GM23338 (cell line): ENCODE measurements around the gene TRIM56. TPM values are rescaled to one million over a fixed set of nuclear protein-coding genes. Genes with fewer than 3 reads are reported as not detected.

Source experiments
- ATAC-seq: fragments of 200-7000 bp; cut with Tn5 transposase; 3 replicates; pipeline ENCODE4 v1.9.1; 2020
- DNase-seq: peaks from one replicate; pipeline ENCODE4 v3.0.0-alpha.2; 2015; ENCODE audit warnings: low spot score
- H2AFZ ChIP-seq: fragments of 200-600 bp; sonication (generic); 2 replicates; pipeline ENCODE4 v1.8.0; 2016; ENCODE audit warnings: antibody characterized with exemption, mild to moderate bottlenecking, moderate library complexity
- H3F3A ChIP-seq: fragments of 200-600 bp; sonication (generic); replicated peaks from 2 replicates; pipeline ENCODE4 v1.8.0; 2017; ENCODE audit warnings: antibody characterized with exemption, mixed run types, low read depth
- H3K27ac ChIP-seq: fragments of 200-600 bp; sonication (generic); 2 replicates; pipeline ENCODE4 v1.6.1; 2016; ENCODE audit warnings: low read depth
- H3K27me3 ChIP-seq: fragments of 200-600 bp; sonication (generic); 2 replicates; pipeline ENCODE4 v1.8.0; 2016; ENCODE audit warnings: mild to moderate bottlenecking, mixed run types, moderate library complexity; ENCODE audit not compliant: insufficient read depth
- H3K36me3 ChIP-seq: fragments of 200-600 bp; sonication (generic); 2 replicates; pipeline ENCODE4 v1.8.0; 2016; ENCODE audit warnings: mild to moderate bottlenecking; ENCODE audit not compliant: insufficient read depth
- H3K4me1 ChIP-seq: fragments of 200-600 bp; sonication (generic); 2 replicates; pipeline ENCODE4 v1.8.0; 2016; ENCODE audit warnings: mild to moderate bottlenecking, moderate library complexity; ENCODE audit not compliant: insufficient read depth
- H3K4me2 ChIP-seq: fragments of 200-600 bp; sonication (generic); 2 replicates; pipeline ENCODE4 v1.7.1; 2017; ENCODE audit warnings: mixed run types
- H3K4me3 ChIP-seq: fragments of 200-600 bp; sonication (generic); 2 replicates; pipeline ENCODE4 v1.6.1; 2016; ENCODE audit warnings: mixed run types
- H3K79me2 ChIP-seq: fragments of 200-600 bp; sonication (generic); replicated peaks from 2 replicates; pipeline ENCODE4 v1.8.0; 2017; ENCODE audit warnings: mild to moderate bottlenecking; ENCODE audit not compliant: insufficient read depth
- H3K9me2 ChIP-seq: fragments of 200-600 bp; sonication (generic); 2 replicates; pipeline ENCODE4 v1.8.0; 2017; ENCODE audit not compliant: insufficient read depth
- H4K20me1 ChIP-seq: fragments of 200-600 bp; sonication (generic); replicated peaks from 2 replicates; pipeline ENCODE4 v1.8.0; 2017; ENCODE audit warnings: mild to moderate bottlenecking; ENCODE audit not compliant: insufficient read depth
- H3K27ac Mint-ChIP-seq: 2 replicates; pipeline ENCODE4 v1.8.0; 2020; ENCODE audit warnings: inconsistent platforms, mild to moderate bottlenecking, moderate library complexity, mixed read lengths
- H3K27me3 Mint-ChIP-seq: 3 replicates; pipeline ENCODE4 v1.8.0; 2022; ENCODE audit warnings: low read depth, mild to moderate bottlenecking, moderate library complexity, mixed read lengths, inconsistent platforms; ENCODE audit not compliant: insufficient read depth, poor library complexity
- H3K36me3 Mint-ChIP-seq: 3 replicates; pipeline ENCODE4 v1.8.0; 2021; ENCODE audit warnings: low read depth, mild to moderate bottlenecking, inconsistent platforms, moderate library complexity, mixed read lengths
- H3K4me1 Mint-ChIP-seq: 3 replicates; pipeline ENCODE4 v1.8.0; 2020; ENCODE audit warnings: mild to moderate bottlenecking, inconsistent platforms, mixed read lengths
- H3K4me3 Mint-ChIP-seq: 3 replicates; pipeline ENCODE4 v1.8.0; 2021; ENCODE audit warnings: moderate library complexity, mild to moderate bottlenecking, inconsistent platforms, mixed read lengths
- H3K9me3 Mint-ChIP-seq: 3 replicates; pipeline ENCODE4 v1.8.0; 2020; ENCODE audit warnings: moderate library complexity, mild to moderate bottlenecking, inconsistent platforms, mixed read lengths
- polyA plus RNA-seq: library from polyadenylated mRNA; unstranded; fragments of >200 nt; fragmentation: Nextera tagmentation; extraction: Ambion mirVana; gene quantifications from 2 replicates; pipeline ENCODE4 v1.2.1, GENCODE V29; 2016
- total RNA-seq: library from RNA; depleted of rRNA; stranded (reverse); fragments of >200 nt; shearing (Covaris generic); gene quantifications from 2 replicates; pipeline ENCODE4 v1.2.3, GENCODE V29; 2014
- TF ChIP-seq, protein P1 (sequence below): fragments of 250-450 bp; sonication (Bioruptor Pico); IDR thresholded peaks from 2 replicates; pipeline ENCODE4 v1.5.0; 2020; ENCODE audit warnings: mild to moderate bottlenecking, moderate library complexity
- TF ChIP-seq, protein P2 (sequence below), 2 experiments: fragments of 200-600 bp in 1 of 2; sonication (generic) in 1 of 2; conservative IDR thresholded peaks; 2 replicates each; pipeline versions ENCODE4 v1.5.1 to v1.6.1; 2016 to 2017; ENCODE audit warnings: antibody characterized with exemption in 2 of 2, low read depth in 2 of 2, mild to moderate bottlenecking in 2 of 2, moderate library complexity in 1 of 2
- TF ChIP-seq, protein P3 (sequence below): IDR thresholded peaks from 2 replicates; pipeline ENCODE4 v1.6.1; 2016; ENCODE audit warnings: antibody characterized with exemption

TRIM56 gene
- total and polyA plus RNA-seq, 2 experiments from 2014 or later = 10.0 to 15.7 TPM

DNA sequence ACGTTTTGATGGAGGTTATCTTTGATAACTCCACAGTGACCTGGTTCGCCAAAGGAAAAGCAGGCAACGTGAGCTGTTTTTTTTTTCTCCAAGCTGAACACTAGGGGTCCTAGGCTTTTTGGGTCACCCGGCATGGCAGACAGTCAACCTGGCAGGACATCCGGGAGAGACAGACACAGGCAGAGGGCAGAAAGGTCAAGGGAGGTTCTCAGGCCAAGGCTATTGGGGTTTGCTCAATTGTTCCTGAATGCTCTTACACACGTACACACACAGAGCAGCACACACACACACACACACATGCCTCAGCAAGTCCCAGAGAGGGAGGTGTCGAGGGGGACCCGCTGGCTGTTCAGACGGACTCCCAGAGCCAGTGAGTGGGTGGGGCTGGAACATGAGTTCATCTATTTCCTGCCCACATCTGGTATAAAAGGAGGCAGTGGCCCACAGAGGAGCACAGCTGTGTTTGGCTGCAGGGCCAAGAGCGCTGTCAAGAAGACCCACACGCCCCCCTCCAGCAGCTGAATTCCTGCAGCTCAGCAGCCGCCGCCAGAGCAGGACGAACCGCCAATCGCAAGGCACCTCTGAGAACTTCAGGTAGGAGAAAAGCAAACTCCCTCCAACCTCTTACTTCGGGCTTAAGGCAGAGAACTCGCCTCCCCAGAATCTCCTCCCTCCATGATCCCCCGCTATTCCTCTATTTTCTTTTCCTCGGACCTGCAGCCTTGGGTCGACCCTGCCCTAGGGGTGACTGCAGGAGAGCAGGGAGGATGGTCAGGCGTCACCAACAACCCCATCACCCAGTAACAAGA is 41.6 kb downstream of the TRIM56 start, which contains the start of gene SERPINE1:
Gene SERPINE1 (plus strand): TSS at position 454 of the 809 bp plus-strand sequence. CDS start 1,290 bp downstream, outside the sequence.
- Mint-ChIP-seq H3K36me3 (peaks cover 10% of the 10 kb centered on the region; the same call in 1 of the 3 replicates), H3K9me3 (peaks cover 8% of the 10 kb centered on the region; the same call in 2 of the 3 replicates), H3K4me1 (peaks cover 32% of the 10 kb centered on the region), H3K4me3 (peak within 1 kb of the TSS; percentile 50), H3K27me3 (peaks cover 21% of the 10 kb centered on the region), H3K27ac (no peak within 1 kb of the TSS)
- peak within 1 kb of the TSS; percentile 65 for H3K4me2 ChIP-seq
- TF ChIP-seq, protein P1, sequence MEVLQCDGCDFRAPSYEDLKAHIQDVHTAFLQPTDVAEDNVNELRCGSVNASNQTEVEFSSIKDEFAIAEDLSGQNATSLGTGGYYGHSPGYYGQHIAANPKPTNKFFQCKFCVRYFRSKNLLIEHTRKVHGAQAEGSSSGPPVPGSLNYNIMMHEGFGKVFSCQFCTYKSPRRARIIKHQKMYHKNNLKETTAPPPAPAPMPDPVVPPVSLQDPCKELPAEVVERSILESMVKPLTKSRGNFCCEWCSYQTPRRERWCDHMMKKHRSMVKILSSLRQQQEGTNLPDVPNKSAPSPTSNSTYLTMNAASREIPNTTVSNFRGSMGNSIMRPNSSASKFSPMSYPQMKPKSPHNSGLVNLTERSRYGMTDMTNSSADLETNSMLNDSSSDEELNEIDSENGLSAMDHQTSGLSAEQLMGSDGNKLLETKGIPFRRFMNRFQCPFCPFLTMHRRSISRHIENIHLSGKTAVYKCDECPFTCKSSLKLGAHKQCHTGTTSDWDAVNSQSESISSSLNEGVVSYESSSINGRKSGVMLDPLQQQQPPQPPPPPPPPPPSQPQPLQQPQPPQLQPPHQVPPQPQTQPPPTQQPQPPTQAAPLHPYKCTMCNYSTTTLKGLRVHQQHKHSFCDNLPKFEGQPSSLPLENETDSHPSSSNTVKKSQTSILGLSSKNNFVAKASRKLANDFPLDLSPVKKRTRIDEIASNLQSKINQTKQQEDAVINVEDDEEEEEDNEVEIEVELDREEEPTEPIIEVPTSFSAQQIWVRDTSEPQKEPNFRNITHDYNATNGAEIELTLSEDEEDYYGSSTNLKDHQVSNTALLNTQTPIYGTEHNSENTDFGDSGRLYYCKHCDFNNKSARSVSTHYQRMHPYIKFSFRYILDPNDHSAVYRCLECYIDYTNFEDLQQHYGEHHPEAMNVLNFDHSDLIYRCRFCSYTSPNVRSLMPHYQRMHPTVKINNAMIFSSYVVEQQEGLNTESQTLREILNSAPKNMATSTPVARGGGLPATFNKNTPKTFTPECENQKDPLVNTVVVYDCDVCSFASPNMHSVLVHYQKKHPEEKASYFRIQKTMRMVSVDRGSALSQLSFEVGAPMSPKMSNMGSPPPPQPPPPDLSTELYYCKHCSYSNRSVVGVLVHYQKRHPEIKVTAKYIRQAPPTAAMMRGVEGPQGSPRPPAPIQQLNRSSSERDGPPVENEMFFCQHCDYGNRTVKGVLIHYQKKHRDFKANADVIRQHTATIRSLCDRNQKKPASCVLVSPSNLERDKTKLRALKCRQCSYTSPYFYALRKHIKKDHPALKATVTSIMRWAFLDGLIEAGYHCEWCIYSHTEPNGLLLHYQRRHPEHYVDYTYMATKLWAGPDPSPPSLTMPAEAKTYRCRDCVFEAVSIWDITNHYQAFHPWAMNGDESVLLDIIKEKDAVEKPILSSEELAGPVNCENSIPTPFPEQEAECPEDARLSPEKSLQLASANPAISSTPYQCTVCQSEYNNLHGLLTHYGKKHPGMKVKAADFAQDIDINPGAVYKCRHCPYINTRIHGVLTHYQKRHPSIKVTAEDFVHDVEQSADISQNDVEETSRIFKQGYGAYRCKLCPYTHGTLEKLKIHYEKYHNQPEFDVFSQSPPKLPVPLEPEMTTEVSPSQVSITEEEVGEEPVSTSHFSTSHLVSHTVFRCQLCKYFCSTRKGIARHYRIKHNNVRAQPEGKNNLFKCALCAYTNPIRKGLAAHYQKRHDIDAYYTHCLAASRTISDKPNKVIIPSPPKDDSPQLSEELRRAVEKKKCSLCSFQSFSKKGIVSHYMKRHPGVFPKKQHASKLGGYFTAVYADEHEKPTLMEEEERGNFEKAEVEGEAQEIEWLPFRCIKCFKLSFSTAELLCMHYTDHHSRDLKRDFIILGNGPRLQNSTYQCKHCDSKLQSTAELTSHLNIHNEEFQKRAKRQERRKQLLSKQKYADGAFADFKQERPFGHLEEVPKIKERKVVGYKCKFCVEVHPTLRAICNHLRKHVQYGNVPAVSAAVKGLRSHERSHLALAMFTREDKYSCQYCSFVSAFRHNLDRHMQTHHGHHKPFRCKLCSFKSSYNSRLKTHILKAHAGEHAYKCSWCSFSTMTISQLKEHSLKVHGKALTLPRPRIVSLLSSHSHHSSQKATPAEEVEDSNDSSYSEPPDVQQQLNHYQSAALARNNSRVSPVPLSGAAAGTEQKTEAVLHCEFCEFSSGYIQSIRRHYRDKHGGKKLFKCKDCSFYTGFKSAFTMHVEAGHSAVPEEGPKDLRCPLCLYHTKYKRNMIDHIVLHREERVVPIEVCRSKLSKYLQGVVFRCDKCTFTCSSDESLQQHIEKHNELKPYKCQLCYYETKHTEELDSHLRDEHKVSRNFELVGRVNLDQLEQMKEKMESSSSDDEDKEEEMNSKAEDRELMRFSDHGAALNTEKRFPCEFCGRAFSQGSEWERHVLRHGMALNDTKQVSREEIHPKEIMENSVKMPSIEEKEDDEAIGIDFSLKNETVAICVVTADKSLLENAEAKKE = no peak
- TF ChIP-seq, protein P2, sequence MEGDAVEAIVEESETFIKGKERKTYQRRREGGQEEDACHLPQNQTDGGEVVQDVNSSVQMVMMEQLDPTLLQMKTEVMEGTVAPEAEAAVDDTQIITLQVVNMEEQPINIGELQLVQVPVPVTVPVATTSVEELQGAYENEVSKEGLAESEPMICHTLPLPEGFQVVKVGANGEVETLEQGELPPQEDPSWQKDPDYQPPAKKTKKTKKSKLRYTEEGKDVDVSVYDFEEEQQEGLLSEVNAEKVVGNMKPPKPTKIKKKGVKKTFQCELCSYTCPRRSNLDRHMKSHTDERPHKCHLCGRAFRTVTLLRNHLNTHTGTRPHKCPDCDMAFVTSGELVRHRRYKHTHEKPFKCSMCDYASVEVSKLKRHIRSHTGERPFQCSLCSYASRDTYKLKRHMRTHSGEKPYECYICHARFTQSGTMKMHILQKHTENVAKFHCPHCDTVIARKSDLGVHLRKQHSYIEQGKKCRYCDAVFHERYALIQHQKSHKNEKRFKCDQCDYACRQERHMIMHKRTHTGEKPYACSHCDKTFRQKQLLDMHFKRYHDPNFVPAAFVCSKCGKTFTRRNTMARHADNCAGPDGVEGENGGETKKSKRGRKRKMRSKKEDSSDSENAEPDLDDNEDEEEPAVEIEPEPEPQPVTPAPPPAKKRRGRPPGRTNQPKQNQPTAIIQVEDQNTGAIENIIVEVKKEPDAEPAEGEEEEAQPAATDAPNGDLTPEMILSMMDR (conservative IDR thresholded peaks at IDR 0.05; ENCODE audit: low read depth in 2 of 2) = peak; percentile 39 to 46
- TF ChIP-seq, protein P3, sequence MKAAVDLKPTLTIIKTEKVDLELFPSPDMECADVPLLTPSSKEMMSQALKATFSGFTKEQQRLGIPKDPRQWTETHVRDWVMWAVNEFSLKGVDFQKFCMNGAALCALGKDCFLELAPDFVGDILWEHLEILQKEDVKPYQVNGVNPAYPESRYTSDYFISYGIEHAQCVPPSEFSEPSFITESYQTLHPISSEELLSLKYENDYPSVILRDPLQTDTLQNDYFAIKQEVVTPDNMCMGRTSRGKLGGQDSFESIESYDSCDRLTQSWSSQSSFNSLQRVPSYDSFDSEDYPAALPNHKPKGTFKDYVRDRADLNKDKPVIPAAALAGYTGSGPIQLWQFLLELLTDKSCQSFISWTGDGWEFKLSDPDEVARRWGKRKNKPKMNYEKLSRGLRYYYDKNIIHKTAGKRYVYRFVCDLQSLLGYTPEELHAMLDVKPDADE = no peak
- H3K9me2 ChIP-seq = no peaks in the 10 kb centered on the region
- peak; percentile 83 for ATAC-seq
- peak; percentile 82 for DNase-seq
- H3F3A ChIP-seq = 0 out of 2 replicates have a peak, but pooled peaks cover 6% of the 10 kb centered on the region
- H4K20me1 ChIP-seq = no peaks in the 10 kb centered on the region
- no peaks in the 10 kb centered on the region for H3K27me3 ChIP-seq
- peaks cover 37% of the 10 kb centered on the region; the same call in 1 of the 2 replicates for H3K4me1 ChIP-seq
- no peaks in the 10 kb centered on the region for H3K36me3 ChIP-seq
- H2AFZ ChIP-seq = peak within 1 kb of the TSS; percentile 93
- no peak within 1 kb of the TSS for H3K27ac ChIP-seq
- H3K4me3 ChIP-seq = peak within 1 kb of the TSS; percentile 37; the same call in 1 of the 2 replicates
- H3K79me2 ChIP-seq = no peaks in the 10 kb centered on the region
